GM15510 (cell line): ENCODE data around the gene CWF19L2.

ENCODE experiments used
- POLR2A ChIP-seq: IDR thresholded peaks from 3 replicates; pipeline ENCODE4 v1.6.1; 2011; ENCODE audit warnings: borderline replicate concordance; ENCODE audit not compliant: insufficient read length; ENCODE audit errors: extremely low read depth

The CWF19L2 gene

GRCh38 chr11:107442715-107443215, 14.9 kb downstream of the CWF19L2 start:
- no peak for TF ChIP-seq POLR2A

- no peak for TF ChIP-seq POLR2A
These were observed 17.9 kb downstream of the CWF19L2 start for GRCh38 chr11:107439586-107440167.

- no peak for TF ChIP-seq POLR2A
These were observed 19.5 kb downstream of the CWF19L2 start for GRCh38 chr11:107438148-107438547.

- TF ChIP-seq POLR2A: no peak
These were observed 27.1 kb downstream of the CWF19L2 start for GRCh38 chr11:107430525-107430924.

GRCh38 chr11:107427569-107428180, 29.9 kb downstream of the CWF19L2 start:
- TF ChIP-seq POLR2A: no peak

GRCh38 chr11:107413352-107413751, 44.3 kb downstream of the CWF19L2 start:
- TF ChIP-seq POLR2A: no peak

GRCh38 chr11:107408762-107409211, 48.8 kb downstream of the CWF19L2 start:
- TF ChIP-seq POLR2A: no peak

GRCh38 chr11:107405260-107405659, 52.4 kb downstream of the CWF19L2 start:
- TF ChIP-seq POLR2A: no peak

GRCh38 chr11:107397357-107397756, 60.3 kb downstream of the CWF19L2 start:
- no peak for TF ChIP-seq POLR2A

GRCh38 chr11:107392611-107393010, 65.0 kb downstream of the CWF19L2 start:
- no peak for TF ChIP-seq POLR2A

- no peak for TF ChIP-seq POLR2A
These were observed 70.0 kb downstream of the CWF19L2 start for GRCh38 chr11:107387666-107388065.

GRCh38 chr11:107385361-107385981, 72.2 kb downstream of the CWF19L2 start:
- no peak for TF ChIP-seq POLR2A

- TF ChIP-seq POLR2A: no peak
These were observed 73.3 kb downstream of the CWF19L2 start for GRCh38 chr11:107384144-107384852.

- no peak for TF ChIP-seq POLR2A
These were observed 85.2 kb downstream of the CWF19L2 start for GRCh38 chr11:107372439-107372838.

GRCh38 chr11:107370390-107370789, 87.2 kb downstream of the CWF19L2 start:
- TF ChIP-seq POLR2A: no peak
